Activated CD4-positive, alpha-beta T cell treated with anti-CD3 and anti-CD28 coated beads, Interleukin-2, amount 50 U/mL, for 1 hour (primary cell): Measurements from ENCODE around the gene FOXP1.

Experiments used
- DNase-seq: peaks from one replicate; pipeline ENCODE4 v3.0.0-alpha.2; 2020

The FOXP1 gene

DNA sequence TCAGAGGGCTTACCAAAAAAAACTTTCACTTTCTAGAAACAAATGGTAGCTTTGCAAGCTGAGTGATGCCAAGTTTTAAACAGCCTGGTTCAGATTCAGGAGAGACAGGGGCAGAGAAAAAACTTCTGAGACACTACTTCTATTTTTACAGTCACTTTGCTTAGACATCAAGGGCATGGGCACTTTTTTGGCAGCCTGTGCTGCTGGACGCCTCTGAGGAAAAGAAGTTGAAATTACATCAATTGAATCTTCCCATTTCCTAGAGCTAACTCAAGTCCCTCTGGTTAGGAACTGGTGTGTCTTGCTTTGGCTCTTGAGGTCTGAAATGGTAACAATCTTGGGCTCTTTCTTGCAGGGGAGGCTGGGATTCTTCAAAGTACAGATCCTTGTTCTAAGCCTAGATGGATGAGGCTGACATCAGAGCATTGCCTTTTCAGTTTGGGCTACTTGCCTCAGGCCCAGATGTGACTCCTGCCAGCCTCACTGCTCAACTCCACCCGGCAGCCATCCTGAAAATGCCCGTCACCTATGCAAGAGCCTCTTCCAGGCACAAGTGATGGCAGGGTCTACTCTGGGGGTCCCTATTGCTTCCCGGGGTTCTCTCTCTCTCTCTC lies 357.5 kb downstream of the FOXP1 start:
- no peak for DNase-seq

DNA sequence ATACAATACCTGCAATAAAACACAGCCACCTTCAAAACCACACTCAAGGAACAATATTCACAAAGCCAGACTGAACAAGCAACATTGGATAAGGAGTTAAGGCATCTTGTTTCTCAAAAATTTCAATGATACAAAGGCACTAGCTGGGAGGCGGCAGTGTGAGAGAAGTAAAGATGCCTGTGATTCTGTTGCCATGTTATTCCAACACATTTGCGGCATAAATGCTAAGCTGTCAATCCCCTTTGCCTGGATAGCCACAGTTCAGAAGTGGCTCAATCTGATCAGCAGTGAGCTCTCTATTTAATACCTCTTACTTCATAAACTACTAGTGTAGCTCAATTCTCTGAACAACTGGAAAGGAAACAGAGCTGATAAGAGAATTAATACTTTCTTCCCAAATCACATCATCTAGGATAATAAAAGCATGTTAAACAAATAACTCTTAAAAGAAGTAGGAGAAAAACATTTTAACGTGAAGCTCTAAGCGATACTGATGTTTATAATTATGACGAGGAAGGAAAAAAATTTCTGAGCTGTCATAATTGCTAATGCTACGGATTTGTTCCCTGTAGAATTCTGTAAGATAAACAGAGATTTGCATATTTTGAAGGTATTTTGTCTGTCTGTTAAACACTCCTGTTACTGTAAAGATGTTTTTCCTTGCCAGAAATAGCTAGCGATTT lies 358.4 kb downstream of the FOXP1 start:
- no peak for DNase-seq

GRCh38 chr3:71219744-71220638 lies 363.5 kb downstream of the FOXP1 start:
- DNase-seq, result peak; percentile 8

- no peak for DNase-seq
Measured at GRCh38 chr3:71218508-71218907, 365.0 kb downstream of the FOXP1 start.

- DNase-seq, result no peak
Measured at GRCh38 chr3:71217640-71218222, 365.8 kb downstream of the FOXP1 start.

DNA sequence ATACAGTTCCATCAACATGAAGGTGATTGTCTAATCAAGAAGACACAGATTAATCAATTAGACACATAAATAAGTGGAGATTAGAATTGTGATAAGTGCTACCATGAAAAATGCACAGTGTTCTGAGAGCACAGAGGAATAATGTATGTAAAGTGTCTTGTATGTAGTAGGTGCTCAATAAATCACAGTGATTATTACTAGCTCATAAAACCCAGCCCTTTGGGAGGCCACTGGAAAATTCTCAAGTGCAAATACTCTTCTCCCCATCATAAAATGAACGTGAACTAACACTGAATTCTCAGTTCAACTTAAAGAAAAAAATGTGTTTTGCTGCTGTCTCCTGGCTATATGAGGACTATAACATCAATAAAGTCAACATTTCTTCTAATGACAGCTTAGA lies 368.2 kb downstream of the FOXP1 start:
- no peak for DNase-seq

- no peak for DNase-seq
Measured at GRCh38 chr3:71214797-71215196, 368.7 kb downstream of the FOXP1 start.

- no peak for DNase-seq
Measured at GRCh38 chr3:71214016-71214415, 369.5 kb downstream of the FOXP1 start.

- no peak for DNase-seq
Measured at GRCh38 chr3:71211083-71211482, 372.4 kb downstream of the FOXP1 start.

DNA sequence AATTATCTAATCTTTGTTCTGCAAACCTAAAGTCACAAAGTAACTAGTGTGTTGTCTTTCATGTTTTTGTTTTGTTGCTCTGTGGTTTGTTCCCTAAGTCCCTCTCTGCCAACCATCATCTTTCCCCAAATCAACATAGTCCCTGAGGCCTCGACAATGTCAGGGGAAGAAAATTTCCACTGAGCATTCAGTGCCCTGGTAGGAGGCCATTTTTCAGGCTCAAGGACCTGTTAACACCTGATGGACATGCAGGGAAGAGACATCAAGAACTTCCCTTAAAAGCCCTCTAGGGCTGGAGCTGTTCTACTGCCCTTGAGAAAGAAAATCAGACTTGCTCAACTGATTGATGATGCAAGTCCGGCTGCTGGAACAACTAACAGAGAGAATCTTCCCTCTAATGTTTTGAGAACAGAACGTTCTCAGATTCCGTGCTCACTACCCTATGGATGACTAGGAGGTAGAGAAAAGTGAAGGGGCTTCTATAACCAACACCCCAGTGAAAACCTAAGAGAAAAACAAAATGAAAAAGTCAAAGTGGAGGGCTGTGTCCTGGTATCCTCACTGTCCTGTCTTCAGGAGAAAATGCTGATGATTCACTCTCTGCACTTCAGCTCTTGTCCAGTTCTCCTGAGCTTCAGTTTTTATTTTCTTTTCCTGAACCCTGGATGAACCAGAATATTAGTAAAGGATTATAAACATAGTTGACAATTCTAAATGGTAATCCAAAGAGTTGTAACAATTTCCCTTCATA lies 373.1 kb downstream of the FOXP1 start:
- no peak for DNase-seq

GRCh38 chr3:71208211-71209095 lies 375.1 kb downstream of the FOXP1 start:
- no peak for DNase-seq

GRCh38 chr3:71207632-71208031 lies 375.9 kb downstream of the FOXP1 start:
- DNase-seq, result no peak

- no peak for DNase-seq
Measured at GRCh38 chr3:71206305-71207165, 377.0 kb downstream of the FOXP1 start.

GRCh38 chr3:71203727-71204488 lies 379.6 kb downstream of the FOXP1 start:
- DNase-seq, result no peak

DNA sequence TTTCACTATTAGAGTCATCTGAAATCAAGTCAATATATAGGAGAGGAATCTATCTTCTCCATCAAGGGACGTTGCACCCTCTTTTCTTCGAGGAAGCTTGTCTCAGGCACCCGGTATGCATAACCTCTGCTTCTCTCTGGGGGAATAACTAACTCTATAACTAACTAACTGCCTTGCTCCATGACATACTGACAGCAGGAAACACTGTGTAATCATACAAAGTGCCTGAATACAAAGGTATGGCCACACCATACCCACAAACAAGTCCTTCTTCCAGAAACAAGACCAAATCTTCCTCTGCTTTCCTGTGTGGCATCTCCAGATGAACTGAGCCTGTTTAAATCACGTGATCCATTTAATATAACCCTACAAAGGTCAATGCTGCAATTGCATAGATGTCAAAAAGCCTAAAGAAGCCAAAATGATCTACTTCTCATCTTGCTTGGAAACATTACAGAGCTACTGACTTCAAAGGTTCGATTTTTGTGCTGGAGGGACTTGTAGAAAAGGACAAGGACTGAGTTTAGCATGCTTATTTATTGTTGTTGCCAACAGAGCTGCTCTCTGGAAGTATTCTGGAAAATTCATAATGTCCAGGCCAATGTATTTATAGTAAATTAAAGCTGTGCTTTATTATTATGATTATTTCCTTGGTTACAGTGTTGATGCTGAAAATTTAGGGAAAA lies 380.5 kb downstream of the FOXP1 start:
- no peak for DNase-seq

DNA sequence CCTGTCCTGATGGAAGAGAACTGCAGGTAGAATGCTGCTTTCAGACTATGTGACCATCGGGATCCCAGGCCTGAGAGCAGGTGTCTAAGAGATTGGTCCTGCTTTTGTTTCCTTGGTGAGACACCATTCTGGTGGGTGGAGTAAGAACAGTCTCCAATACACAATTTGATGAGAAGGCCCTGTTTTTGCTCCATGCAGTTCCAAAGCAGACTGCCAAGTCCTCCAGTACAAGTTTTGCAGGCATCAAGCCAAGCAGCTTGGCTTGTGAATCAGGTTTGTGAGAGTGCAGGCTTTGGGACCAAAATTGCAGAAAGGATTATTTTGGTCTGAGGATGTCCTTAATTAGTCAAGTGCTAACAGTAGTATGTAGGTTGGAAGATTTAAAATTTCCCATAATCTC lies 381.6 kb downstream of the FOXP1 start:
- no peak for DNase-seq

GRCh38 chr3:71197841-71198565 lies 385.5 kb downstream of the FOXP1 start:
- DNase-seq, result no peak

DNA sequence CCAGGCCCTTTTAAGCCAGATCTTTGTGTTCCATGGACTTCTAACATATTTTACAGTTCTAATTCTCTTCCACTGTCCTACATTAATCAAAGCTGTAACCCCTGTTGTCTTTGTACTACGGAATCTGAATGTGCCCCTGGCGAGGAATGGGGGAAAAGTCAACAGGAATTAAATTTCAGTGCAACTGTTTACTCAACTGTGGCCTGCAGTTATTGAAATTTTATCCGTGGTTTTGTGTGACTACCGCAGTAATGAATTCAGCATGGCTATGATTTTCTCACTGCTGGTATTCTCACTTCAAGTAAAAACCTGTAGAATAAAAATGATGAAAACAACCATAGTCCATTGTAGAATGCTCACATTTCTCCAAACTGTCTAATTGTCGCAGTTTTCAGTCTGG lies 388.0 kb downstream of the FOXP1 start:
- no peak for DNase-seq

- DNase-seq, result no peak
Measured at GRCh38 chr3:71194785-71195184, 388.7 kb downstream of the FOXP1 start.
